ENCODE measurements around the gene REXO1. TPM values are rescaled to one million over a fixed set of nuclear protein-coding genes. Genes with fewer than 3 reads are reported as not detected.

REXO1 gene
- total and polyA plus RNA-seq, 9 of the 15 experiments (the other 6 are each of a cell fraction or from before 2014, with no cell fraction given) = 0.04 to 63.3 (median 15.8) TPM

DNA sequence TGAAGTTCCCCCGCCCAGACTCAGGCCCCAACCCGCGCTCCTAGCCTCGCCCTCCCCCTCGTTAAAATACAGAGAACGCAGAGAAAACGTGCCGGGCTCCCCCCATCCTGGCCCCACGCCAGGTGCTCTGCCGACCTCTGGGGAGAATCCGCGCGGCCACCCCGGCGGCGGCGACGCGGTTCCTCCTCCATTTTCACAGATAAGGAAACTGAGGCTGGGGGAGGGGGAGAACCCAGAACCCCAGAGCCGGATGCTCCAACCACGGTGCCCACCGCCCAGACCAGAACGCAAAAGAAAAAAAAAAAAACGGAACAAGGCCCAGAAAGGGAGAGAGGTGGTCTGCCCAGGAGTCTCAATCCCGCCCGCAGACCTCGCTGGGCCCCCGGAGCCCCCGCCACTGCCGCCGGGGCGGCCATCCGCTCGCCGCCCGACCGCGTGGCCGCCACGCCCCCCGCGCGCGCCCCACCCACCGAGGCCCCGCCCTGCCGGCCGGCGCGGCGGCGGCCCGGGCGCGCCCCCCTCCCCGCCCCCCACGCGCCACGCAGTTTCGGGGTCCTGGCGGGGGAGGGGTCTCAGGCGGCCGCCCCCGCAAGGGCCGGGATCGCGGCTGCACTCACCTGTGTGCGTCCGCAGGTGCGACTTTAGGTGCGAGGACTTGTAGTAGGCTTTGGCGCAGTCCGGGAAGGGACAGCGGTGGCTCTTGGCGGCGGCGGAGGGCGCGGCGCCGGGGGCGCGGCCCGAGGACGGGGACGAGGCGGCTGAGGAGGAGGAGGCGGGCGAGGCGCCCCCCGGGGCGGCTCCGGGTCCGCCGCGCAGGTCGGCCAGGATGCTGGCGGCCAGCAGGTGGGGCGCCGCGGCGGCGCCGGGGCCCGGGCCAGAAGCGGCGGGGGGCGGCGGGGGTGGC, 14.4 kb upstream of the REXO1 start (continued):
- TF ChIP-seq ELK1 (CRISPR knock-in tag; IDR thresholded peaks at IDR 0.05) (no peak), SP1 (CRISPR knock-in tag; IDR thresholded peaks at IDR 0.05) (no peak; the same call in 1 of the 2 replicates), CUX1 (CRISPR knock-in tag; IDR thresholded peaks at IDR 0.05) (no peak), RBBP5 (IDR thresholded peaks at IDR 0.05; ENCODE audit: borderline replicate concordance, insufficient read depth, low read length, poor library complexity, severe bottlenecking) (peak; percentile 39), ZNF395 (CRISPR knock-in tag; IDR thresholded peaks at IDR 0.05) (peak; percentile 80; the same call in 1 of the 2 replicates), TRIM28 (IDR thresholded peaks at IDR 0.05) (no peak), NFIC (IDR thresholded peaks at IDR 0.05) (peak; percentile 98), NR3C1 (CRISPR knock-in tag; IDR thresholded peaks at IDR 0.05) (no peak), TEAD1 (CRISPR knock-in tag; IDR thresholded peaks at IDR 0.05) (no peak), ILF3 (IDR thresholded peaks at IDR 0.05; ENCODE audit: borderline replicate concordance) (no peak), SPI1 (IDR thresholded peaks at IDR 0.05; ENCODE audit: borderline replicate concordance, low read depth, low read length) (no peak), FOXP4 (CRISPR knock-in tag; IDR thresholded peaks at IDR 0.05; ENCODE audit: borderline replicate concordance) (no peak)
- TF ChIP-seq, protein P1, sequence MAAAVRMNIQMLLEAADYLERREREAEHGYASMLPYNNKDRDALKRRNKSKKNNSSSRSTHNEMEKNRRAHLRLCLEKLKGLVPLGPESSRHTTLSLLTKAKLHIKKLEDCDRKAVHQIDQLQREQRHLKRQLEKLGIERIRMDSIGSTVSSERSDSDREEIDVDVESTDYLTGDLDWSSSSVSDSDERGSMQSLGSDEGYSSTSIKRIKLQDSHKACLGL (CRISPR knock-in tag; IDR thresholded peaks at IDR 0.05; ENCODE audit: borderline replicate concordance, poor library complexity, severe bottlenecking) = no peak

Measured in K562 (cell line).